ENCODE data around the gene NDUFA6. TPM values are rescaled to one million over a fixed set of nuclear protein-coding genes. Genes with fewer than 3 reads are reported as not detected.

NDUFA6 gene
- total and polyA plus RNA-seq, 10 of the 15 experiments (the other 5 are each of a cell fraction or from before 2014, with no cell fraction given): 85.9 to 511 (median 128) TPM

DNA sequence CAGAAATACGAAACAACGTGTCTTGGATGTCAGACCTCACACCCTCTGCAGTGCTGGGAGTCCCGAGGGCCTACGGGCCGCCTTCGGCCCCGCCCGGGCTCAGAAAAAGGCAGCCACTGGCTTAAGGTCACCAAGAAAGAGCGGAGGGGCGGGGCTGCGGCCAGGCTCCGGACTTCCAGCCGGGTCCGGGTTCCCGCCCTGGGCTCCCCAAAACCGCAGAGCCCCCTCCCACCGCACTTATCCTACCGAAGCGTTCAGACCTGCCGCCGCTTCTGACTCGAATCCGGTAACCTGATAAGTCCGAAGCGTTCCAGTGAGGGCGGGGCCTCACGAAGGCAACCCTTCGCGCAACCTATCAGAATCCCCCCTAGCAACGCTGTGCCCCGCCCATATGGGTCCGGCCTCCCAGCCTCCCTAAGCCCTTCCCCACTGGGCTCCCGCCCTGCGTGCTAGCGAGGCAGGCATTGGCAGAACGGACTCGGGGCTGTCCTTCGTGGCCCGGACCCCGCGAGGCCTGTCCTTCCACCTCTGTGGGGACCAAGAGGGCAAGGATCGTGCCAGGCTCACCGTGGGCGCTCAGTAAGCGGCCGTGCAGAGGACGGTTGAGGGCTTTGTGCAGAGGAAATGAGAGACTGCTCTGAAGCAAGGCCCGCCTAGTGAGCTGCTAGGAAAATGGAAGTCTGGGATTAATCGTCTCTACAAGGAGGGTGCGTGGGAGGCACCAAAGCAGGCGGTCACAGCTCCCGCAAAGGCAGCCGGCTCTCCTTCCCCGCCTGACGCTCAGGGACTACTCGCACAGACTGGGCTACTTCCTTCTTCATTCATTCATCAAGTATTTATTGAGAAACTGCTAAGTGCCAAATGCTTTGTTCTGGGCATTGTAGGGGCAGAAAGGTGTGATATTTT, 19.8 kb downstream of the NDUFA6 start, which contains the start of gene NAGA (continued):
- TF ChIP-seq, protein P1, sequence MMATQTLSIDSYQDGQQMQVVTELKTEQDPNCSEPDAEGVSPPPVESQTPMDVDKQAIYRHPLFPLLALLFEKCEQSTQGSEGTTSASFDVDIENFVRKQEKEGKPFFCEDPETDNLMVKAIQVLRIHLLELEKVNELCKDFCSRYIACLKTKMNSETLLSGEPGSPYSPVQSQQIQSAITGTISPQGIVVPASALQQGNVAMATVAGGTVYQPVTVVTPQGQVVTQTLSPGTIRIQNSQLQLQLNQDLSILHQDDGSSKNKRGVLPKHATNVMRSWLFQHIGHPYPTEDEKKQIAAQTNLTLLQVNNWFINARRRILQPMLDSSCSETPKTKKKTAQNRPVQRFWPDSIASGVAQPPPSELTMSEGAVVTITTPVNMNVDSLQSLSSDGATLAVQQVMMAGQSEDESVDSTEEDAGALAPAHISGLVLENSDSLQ (IDR thresholded peaks at IDR 0.05): peak; percentile 66
- TF ChIP-seq SMAD5 (IDR thresholded peaks at IDR 0.05; ENCODE audit: low read depth) (peak; percentile 49; the same call in 1 of the 2 replicates), EGR1 (IDR thresholded peaks at IDR 0.05; ENCODE audit: borderline replicate concordance in 1 of 2, low read depth in 2 of 2, low read length in 2 of 2) (peak in 1 of 2 experiments; percentile 46; a peak in 1 of 3 replicates), LARP7 (IDR thresholded peaks at IDR 0.05) (peak; percentile 41; the same call in 1 of the 2 replicates), SRF (IDR thresholded peaks at IDR 0.05; ENCODE audit: low read depth in 2 of 2, low read length in 2 of 2) (0 out of 4 replicates have a peak, but pooled peaks of 1 of the 2 experiments have one; percentile 41), FOS (IDR thresholded peaks at IDR 0.05; ENCODE audit: borderline replicate concordance, extremely low read depth, insufficient read length) (no peak), CHD2 (IDR thresholded peaks at IDR 0.05; ENCODE audit: borderline replicate concordance, low read depth, low read length) (peak; percentile 56; the same call in 1 of the 2 replicates), TCF3 (IDR thresholded peaks at IDR 0.05; ENCODE audit: borderline replicate concordance, insufficient read depth, low read depth, low read length) (no peak), GABPA (IDR thresholded peaks at IDR 0.05; ENCODE audit: low read depth) (no peak), MEF2B (IDR thresholded peaks at IDR 0.05; ENCODE audit: partially characterized antibody, poor library complexity, severe bottlenecking) (no peak), TCF12 (IDR thresholded peaks at IDR 0.05; ENCODE audit: low read depth, low read length) (0 out of 2 replicates have a peak, but pooled peaks have one; percentile 7), DPF2 (IDR thresholded peaks at IDR 0.05) (peak; percentile 30; the same call in 1 of the 2 replicates), MTA2 (IDR thresholded peaks at IDR 0.05; ENCODE audit: low read depth) (peak; percentile 25; the same call in 1 of the 2 replicates), ATF7 (IDR thresholded peaks at IDR 0.05; ENCODE audit: low read depth) (no peak), JUNB (IDR thresholded peaks at IDR 0.05) (no peak)
- TF ChIP-seq, protein P2, sequence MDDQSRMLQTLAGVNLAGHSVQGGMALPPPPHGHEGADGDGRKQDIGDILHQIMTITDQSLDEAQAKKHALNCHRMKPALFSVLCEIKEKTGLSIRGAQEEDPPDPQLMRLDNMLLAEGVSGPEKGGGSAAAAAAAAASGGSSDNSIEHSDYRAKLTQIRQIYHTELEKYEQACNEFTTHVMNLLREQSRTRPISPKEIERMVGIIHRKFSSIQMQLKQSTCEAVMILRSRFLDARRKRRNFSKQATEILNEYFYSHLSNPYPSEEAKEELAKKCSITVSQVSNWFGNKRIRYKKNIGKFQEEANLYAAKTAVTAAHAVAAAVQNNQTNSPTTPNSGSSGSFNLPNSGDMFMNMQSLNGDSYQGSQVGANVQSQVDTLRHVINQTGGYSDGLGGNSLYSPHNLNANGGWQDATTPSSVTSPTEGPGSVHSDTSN (IDR thresholded peaks at IDR 0.05; ENCODE audit: insufficient replicate concordance, low read depth, low read length): no peak
- TF ChIP-seq, protein P3, sequence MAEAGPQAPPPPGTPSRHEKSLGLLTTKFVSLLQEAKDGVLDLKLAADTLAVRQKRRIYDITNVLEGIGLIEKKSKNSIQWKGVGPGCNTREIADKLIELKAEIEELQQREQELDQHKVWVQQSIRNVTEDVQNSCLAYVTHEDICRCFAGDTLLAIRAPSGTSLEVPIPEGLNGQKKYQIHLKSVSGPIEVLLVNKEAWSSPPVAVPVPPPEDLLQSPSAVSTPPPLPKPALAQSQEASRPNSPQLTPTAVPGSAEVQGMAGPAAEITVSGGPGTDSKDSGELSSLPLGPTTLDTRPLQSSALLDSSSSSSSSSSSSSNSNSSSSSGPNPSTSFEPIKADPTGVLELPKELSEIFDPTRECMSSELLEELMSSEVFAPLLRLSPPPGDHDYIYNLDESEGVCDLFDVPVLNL (IDR thresholded peaks at IDR 0.05; ENCODE audit: low read depth, low read length): peak; percentile 33; the same call in 1 of the 2 replicates
- TF ChIP-seq, protein P4, sequence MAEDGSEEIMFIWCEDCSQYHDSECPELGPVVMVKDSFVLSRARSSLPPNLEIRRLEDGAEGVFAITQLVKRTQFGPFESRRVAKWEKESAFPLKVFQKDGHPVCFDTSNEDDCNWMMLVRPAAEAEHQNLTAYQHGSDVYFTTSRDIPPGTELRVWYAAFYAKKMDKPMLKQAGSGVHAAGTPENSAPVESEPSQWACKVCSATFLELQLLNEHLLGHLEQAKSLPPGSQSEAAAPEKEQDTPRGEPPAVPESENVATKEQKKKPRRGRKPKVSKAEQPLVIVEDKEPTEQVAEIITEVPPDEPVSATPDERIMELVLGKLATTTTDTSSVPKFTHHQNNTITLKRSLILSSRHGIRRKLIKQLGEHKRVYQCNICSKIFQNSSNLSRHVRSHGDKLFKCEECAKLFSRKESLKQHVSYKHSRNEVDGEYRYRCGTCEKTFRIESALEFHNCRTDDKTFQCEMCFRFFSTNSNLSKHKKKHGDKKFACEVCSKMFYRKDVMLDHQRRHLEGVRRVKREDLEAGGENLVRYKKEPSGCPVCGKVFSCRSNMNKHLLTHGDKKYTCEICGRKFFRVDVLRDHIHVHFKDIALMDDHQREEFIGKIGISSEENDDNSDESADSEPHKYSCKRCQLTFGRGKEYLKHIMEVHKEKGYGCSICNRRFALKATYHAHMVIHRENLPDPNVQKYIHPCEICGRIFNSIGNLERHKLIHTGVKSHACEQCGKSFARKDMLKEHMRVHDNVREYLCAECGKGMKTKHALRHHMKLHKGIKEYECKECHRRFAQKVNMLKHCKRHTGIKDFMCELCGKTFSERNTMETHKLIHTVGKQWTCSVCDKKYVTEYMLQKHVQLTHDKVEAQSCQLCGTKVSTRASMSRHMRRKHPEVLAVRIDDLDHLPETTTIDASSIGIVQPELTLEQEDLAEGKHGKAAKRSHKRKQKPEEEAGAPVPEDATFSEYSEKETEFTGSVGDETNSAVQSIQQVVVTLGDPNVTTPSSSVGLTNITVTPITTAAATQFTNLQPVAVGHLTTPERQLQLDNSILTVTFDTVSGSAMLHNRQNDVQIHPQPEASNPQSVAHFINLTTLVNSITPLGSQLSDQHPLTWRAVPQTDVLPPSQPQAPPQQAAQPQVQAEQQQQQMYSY (CRISPR knock-in tag; IDR thresholded peaks at IDR 0.05): no peak
- TF ChIP-seq, protein P5, sequence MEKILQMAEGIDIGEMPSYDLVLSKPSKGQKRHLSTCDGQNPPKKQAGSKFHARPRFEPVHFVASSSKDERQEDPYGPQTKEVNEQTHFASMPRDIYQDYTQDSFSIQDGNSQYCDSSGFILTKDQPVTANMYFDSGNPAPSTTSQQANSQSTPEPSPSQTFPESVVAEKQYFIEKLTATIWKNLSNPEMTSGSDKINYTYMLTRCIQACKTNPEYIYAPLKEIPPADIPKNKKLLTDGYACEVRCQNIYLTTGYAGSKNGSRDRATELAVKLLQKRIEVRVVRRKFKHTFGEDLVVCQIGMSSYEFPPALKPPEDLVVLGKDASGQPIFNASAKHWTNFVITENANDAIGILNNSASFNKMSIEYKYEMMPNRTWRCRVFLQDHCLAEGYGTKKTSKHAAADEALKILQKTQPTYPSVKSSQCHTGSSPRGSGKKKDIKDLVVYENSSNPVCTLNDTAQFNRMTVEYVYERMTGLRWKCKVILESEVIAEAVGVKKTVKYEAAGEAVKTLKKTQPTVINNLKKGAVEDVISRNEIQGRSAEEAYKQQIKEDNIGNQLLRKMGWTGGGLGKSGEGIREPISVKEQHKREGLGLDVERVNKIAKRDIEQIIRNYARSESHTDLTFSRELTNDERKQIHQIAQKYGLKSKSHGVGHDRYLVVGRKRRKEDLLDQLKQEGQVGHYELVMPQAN (conservative IDR thresholded peaks at IDR 0.05): peak; percentile 15

Data from GM12878 (cell line).